Prostate gland (tissue), 2 donors: ENCODE data around the gene LAMA2.

Experiments used
- CTCF ChIP-seq, 4 experiments: fragments of 200-600 bp in 2 of 4; fragments of 450-650 bp in 2 of 4; sonication (generic) in 2 of 4; IDR thresholded peaks; 1 replicate in 3 of 4; 2 replicates in 1 of 4; pipeline ENCODE4 v1.5.1; 2016 to 2019; ENCODE audit warnings: antibody characterized with exemption in 4 of 4, mild to moderate bottlenecking in 2 of 4, moderate library complexity in 2 of 4
- POLR2A ChIP-seq: fragments of 450-650 bp; IDR thresholded peaks from one replicate; pipeline ENCODE4 v1.6.1; 2016; ENCODE audit warnings: antibody characterized with exemption, mild to moderate bottlenecking

GRCh38 chr6:129432738-129433137, 549.8 kb downstream of the LAMA2 start:
- TF ChIP-seq CTCF (IDR thresholded peaks at IDR 0.05) (no peak), POLR2A (no peak)
